ENCODE results near the gene RAB3A.

RAB3A gene

DNA sequence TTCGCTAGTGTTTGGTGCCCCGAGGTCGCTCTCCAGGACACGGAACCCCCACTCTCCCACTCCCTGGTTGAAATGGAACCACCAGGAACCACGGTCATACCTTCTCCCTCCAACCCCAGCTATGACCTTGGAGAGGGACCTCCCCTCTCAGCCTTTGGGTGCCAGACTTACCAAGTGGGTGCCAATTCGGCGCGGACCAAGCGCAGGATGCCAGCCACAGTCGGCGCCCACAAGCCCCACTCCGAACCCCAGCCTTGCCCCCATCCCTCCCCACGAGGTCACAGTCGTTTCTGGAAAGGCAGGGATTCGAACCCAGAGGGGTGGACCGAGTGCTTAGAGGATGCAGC, 21.5 kb upstream of the RAB3A start:
- TF ChIP-seq TAF1 (IDR thresholded peaks at IDR 0.05; ENCODE audit: borderline replicate concordance, insufficient read depth, low read length) (no peak), FOXP2 (optimal IDR thresholded peaks at IDR 0.05; ENCODE audit: borderline replicate concordance, extremely low read depth, extremely low read length, insufficient read depth) (no peak), SIN3A (IDR thresholded peaks at IDR 0.05; ENCODE audit: borderline replicate concordance, insufficient read depth, low read length) (no peak), POLR2AphosphoS5 (IDR thresholded peaks at IDR 0.05; ENCODE audit: low read depth, low read length) (no peak), REST (IDR thresholded peaks at IDR 0.05; ENCODE audit: insufficient read depth in 1 of 2, low read depth in 2 of 2, low read length in 2 of 2) (no peak)

- TF ChIP-seq POLR2AphosphoS5 (IDR thresholded peaks at IDR 0.05; ENCODE audit: low read depth, low read length) (no peak), SIN3A (IDR thresholded peaks at IDR 0.05; ENCODE audit: borderline replicate concordance, insufficient read depth, low read length) (no peak), FOXP2 (optimal IDR thresholded peaks at IDR 0.05; ENCODE audit: borderline replicate concordance, extremely low read depth, extremely low read length, insufficient read depth) (no peak)
Measured at GRCh38 chr19:18224525-18225354, 20.9 kb upstream of the RAB3A start.

DNA sequence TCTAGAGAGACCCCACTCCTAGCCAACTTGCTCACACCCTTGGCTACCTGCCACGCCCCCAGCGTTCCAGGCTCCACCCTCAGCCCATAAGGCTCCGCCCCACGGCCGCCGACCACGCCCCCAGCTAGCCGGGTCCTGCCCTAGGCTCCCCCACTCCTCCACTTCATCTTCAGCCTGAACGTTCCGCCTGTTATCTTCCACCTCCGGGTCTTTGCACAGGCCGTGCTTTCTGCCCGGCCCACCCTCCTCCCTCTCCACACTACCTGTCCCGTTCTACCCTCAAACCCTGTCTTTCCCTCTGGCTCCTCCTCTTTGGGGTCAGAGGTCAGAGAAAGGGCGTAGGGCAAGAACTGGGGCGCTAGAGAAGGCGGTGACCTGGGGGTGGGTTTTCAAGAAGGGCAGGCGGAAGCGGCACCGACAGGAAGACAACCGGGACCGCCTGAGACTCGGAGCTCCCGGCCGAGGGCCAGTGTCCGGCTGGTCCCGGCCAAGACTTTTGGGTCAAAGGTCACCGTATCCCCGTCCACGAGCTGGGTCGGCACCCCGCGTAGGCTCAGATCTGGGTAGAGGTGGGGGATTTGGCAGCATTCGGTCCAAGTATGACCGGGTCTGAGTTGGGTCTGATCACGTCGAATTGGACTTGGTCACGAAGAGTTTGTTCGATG, 20.1 kb upstream of the RAB3A start:
- TF ChIP-seq REST (IDR thresholded peaks at IDR 0.05; ENCODE audit: insufficient read depth in 1 of 2, low read depth in 2 of 2, low read length in 2 of 2), result peak in 1 of 2 experiments; percentile 25; a peak in 1 of 4 replicates
- TF ChIP-seq FOXP2 (optimal IDR thresholded peaks at IDR 0.05; ENCODE audit: borderline replicate concordance, extremely low read depth, extremely low read length, insufficient read depth), result no peak
- peak; percentile 46; the same call in 1 of the 2 replicates for TF ChIP-seq POLR2AphosphoS5 (IDR thresholded peaks at IDR 0.05; ENCODE audit: low read depth, low read length)
- peak; percentile 50; the same call in 1 of the 2 replicates for TF ChIP-seq TAF1 (IDR thresholded peaks at IDR 0.05; ENCODE audit: borderline replicate concordance, insufficient read depth, low read length)

DNA sequence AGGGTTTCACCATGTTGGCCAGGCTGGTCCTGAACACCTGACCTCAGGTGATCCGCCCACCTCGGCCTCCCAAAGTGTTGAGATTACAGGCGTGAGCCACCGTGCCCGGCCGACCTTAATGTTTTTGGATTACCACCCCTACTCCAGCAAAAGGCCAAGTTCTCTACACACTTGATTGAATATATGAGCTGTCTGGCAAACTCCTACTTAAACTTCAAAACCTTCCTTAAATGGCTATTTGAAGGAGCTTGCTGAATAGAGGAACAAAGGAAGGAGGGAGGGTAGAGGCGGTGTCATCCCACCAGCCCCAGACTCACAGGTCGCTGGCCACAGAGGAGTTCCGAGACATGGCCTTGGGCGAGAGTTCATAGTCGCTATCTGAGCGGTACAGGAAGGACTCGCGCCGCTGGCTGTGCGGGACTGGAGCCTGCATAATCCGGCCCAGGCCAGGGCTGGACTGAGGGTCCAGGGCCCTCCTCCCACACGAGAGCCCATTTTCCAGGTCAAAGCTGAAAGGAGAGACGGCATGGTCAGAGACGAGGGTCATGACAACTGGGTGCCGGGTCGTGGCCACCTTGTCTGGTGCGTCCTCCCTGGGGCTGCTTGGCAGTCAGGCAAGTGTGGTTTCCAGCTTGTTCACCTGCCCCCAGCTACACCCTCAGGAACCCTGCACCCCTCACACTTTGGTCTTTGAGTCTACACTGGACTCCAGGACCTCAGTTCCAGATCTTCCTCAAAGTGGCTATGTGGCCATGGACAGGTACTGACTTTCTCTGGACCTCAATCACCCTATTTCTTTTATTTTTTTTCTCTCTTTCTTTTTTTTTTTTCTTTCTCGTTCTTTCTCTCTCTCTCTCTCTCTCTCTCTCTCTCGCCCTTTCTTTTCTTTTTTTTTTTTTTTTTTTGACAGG, 18.2 kb upstream of the RAB3A start:
- TF ChIP-seq SIN3A (IDR thresholded peaks at IDR 0.05; ENCODE audit: borderline replicate concordance, insufficient read depth, low read length) (no peak), REST (IDR thresholded peaks at IDR 0.05; ENCODE audit: insufficient read depth in 1 of 2, low read depth in 2 of 2, low read length in 2 of 2) (no peak), POLR2AphosphoS5 (IDR thresholded peaks at IDR 0.05; ENCODE audit: low read depth, low read length) (no peak), FOXP2 (optimal IDR thresholded peaks at IDR 0.05; ENCODE audit: borderline replicate concordance, extremely low read depth, extremely low read length, insufficient read depth) (no peak), TAF1 (IDR thresholded peaks at IDR 0.05; ENCODE audit: borderline replicate concordance, insufficient read depth, low read length) (no peak)

- no peak for TF ChIP-seq POLR2AphosphoS5 (IDR thresholded peaks at IDR 0.05; ENCODE audit: low read depth, low read length)
- TF ChIP-seq REST (IDR thresholded peaks at IDR 0.05; ENCODE audit: insufficient read depth in 1 of 2, low read depth in 2 of 2, low read length in 2 of 2), result no peak
- TF ChIP-seq FOXP2 (optimal IDR thresholded peaks at IDR 0.05; ENCODE audit: borderline replicate concordance, extremely low read depth, extremely low read length, insufficient read depth), result no peak
- no peak for TF ChIP-seq SIN3A (IDR thresholded peaks at IDR 0.05; ENCODE audit: borderline replicate concordance, insufficient read depth, low read length)
- no peak for TF ChIP-seq TAF1 (IDR thresholded peaks at IDR 0.05; ENCODE audit: borderline replicate concordance, insufficient read depth, low read length)
Measured at GRCh38 chr19:18220632-18221275, 16.9 kb upstream of the RAB3A start.

Data from PFSK-1 (cell line).